DMS79 (cell line): Measurements from ENCODE around the gene ATG4B.
"Not testable (repeated sequence)": the region's sequence is repeated elsewhere in the genome, so short reads cannot be mapped to it uniquely, and the experiment has no call there.

Experiments used
- DNase-seq: peaks from one replicate; lab custom pipeline; 2025; lab: John Stamatoyannopoulos, UW

Gene ATG4B

DNA sequence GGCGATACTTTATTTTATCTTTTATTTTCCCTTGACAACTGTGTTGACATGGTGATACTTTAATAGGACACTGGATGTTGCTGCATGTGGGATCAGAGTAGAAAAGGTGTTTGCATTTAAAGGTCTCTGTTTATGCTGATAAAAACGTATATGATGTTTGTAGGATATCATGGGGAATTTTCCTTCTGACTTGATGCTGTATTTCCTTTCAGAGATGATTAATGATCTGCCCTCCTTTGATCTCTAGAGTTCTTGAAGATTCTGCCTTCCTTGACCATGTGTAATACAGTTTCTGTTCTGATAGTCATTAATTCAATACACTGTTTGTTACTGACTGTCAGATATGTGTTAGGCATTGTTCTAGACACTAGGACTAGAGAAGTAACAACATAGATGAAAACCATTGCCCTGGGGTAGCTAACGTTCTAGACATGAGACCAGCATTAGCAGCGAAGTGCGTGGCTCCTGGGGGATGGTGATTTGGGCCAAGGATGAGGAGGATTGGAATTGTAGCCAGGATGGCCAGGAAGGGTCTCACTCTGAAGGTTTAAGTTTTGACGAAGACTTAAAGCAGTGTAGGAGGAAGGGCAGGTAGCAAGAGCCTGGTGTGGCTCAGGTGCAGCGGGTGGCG lies 2.8 kb downstream of the ATG4B start:
- no peak for DNase-seq

DNA sequence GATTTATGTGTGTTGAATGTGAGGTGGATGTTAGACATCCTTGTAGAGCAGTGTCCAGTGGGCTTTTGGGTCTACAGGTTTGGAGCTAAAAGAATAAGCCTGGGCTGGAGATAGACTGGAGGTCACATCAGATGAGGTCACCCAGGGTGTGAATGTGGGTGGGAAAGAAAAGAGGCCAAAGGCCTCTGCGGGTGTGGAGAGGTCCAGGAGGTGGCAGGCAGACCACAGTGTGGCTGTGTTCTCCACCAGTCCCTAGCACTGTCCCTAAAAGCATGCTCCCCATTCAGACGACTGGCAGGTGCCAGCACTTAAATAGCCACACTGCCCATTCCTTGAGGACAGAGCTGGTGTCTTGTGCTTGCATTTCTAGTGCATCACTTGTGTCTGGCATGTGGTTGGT lies 4.1 kb downstream of the ATG4B start:
- no peak for DNase-seq

DNA sequence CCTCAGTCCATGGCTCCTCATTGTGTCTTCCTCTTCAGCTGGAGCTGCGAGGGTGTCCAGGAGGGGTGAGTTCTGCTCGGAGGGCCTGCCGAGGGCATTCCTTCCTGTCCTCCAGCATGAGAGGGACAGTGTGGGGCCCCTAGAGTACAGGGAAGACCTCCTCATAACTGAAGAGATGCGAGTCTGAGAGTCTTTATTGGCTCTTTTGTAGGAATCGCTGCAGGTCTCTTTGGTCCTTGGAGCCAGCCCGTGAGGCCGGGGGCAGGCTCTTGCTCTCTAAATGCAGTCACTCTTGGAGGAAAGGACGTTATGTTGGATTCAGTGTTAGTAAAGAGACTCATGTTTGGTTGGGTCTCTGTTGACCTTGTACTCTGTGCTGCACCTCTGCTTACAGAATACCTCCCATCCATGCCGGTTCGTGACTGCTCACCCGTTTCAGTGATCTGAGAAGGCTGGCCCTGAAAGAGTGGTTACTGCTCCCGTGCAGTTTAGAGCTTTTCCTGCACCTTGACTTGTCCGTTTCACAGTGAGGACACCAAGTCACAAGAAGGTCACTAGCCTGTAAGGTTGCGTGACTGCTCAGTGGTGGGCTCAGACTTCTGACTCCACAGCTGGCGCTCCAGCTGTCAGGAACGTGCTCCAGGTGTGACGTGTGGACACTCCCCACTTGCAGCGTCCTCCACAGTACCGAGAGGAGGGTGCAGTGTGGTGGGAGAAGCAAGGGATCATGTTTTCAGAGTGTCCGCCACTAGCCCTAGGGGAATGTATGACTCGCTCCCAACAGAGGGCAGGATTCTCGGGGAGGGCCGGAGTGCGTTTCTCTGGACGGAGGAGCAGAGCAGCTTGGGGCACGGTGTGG lies 7.8 kb downstream of the ATG4B start:
- DNase-seq, result no peak

DNA sequence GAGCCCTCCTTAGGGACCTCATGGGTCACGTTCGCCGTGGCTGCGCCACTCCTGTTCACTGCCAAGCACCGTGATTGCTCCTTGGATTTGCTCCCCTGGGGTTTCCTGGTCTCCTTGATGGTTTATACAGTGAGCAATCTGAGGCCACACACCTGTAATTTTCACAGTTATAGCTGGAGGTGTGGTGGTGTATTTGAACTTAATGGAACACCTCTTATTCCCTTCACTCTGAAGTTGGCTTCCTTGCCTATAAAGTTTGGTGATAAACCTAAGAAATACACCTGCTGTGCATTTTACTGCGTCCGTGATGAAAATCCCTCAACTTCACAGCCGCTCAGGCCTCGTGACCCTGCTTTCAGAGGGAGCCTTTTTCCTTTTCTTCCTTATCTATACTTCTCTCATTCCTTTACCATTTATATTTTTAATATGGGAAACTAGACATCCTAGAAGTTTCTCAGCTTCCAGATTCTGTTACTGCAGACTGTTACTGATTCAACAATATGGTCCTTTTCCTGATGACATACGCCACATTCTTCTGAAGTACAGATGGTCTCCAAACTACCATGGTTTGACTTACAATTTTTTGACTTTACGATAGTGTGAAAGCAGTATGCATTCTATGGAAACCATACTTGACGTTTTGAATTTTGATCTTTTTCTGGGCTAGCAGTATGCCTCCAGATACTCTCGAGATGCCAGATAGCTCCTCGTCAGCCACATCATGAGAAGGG lies 8.6 kb downstream of the ATG4B start:
- DNase-seq, result no peak

DNA sequence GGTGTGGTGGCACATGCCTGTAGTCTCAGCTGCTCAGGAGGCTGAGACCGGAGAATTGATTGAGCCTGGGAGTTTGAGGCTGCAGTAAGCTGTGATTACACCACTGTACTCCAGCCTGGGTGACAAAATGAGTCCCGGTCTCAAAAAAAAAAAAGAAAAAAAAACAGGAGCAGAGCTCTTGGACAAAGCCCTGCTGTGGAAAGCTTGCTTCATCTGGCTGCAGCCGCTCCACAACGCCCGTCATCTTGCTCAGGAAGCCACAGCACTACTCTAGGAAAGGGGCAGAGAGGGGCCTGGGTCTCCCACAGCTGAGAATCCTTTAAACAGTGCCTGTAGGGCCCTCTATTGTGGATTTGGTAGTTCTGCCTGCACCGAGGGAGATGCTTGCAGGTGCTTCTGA lies 11.0 kb downstream of the ATG4B start:
- DNase-seq, result no peak

DNA sequence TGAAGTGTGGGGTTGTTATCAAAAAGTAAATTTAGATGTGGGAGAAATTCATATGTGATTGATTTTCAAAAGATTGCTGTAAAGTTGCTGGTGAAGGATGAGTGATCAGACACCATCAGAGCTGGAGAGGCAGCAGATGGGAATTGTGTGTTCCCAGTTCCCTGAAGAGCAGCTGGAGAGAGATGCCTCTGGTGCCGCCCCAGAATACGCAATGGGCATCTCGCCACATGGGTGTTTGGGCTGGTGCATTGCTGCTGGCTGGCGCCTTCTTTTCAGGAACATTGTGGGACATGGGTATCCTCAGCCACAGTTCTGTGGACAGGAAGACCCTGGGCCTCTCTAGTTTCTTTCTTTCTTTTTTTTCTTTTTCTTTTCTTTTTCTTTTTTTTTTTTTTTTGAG lies 11.9 kb downstream of the ATG4B start:
- no peak for DNase-seq

DNA sequence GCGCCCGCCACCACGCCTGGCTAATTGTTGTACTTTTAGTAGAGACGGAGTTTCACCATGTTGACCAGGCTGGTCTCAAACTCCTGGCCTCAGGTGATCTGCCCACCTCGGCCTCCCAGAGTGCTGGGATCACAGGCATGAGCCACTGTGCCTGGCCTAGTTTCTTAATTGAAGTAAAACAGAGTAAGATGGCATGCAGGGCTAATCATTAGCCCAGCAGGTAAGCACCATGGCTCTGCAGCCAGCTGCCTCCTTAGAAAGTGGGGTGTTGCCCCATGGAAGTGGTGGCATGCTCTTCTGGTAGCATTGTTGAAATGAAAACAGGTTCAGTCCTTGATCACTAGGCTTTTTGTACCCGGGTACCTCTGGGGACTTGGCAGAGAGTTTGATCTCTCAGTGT lies 12.4 kb downstream of the ATG4B start:
- no peak for DNase-seq

DNA sequence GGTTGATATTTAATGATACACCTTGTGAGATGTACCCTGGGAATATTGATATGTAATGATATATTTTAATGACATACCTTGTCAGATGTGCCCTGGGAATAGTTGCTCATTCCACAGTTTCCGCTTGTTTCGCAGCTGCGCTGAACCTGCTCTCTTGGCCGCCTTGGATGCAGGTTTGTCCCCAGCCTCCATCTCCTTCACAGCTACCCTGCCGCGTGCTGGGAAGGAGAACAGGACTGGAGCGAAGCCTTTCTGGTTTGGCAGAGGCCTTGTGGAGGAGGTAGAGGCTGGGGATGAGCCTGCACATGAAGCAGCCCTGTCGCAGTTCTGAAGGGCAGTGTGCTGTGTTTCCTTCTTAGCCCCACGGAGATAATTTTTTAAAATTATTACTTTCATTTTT lies 14.6 kb downstream of the ATG4B start:
- no peak for DNase-seq

DNA sequence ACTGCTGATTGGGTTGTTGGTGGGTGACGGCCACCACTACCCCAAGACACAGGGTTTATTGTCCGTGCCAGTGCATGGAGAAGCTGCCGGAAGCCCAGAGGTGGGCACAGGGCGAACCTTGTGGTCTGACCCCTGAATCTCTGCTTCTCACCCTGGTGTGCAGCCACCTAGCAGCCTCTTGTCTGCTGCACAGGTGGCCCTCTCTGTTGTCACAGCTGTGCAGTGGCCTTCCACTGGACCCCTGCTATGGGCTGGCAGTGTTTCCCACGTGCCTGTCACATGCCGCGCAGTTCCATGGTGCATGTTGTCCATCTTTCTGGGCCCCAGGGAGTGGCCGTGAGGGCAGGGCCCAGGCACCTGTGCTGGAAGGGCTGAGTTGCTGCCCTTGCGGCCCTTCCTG lies 15.2 kb downstream of the ATG4B start:
- no peak for DNase-seq

DNA sequence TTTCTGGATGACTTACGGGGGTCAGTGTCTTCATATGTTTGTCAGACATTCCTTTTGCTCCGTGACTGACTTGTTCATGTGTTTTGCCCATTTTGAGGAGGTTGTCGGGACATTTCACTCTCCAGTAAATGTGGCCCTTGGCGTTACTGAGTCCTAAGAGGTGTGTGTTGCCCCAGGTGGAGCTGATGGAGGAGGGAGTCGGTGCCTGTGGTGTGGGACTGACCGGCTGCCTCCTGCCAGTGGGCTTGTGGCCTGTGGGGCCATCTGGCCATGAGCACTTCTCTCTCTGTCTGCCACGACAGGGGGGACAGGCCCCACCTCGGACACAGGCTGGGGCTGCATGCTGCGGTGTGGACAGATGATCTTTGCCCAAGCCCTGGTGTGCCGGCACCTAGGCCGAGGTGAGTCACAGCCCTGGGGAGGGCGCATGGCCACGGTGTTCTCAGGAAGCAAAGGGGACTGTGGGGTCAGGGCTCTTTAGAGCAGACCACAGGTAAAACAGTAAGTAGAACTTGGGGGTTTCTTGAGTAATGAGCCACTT lies 15.8 kb downstream of the ATG4B start:
- DNase-seq, result no peak

DNA sequence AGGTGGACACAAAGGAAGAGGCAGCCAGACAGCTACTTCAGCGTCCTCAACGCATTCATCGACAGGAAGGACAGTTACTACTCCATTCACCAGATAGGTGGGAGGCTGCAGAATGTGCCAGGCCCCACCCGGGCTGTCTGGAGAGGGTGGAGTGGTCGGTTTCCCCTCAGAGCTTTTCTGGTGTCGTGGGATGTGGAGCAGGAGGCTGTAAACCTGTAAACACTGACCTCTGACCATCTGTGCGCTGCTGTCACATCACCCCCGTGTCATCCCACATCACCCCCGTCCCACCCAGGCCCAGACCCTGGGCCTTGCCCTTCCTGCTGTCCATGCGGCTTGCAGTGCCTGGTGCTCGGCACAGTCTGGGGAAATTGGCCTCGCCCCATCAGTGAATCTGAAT lies 17.1 kb downstream of the ATG4B start:
- DNase-seq, result no peak

DNA sequence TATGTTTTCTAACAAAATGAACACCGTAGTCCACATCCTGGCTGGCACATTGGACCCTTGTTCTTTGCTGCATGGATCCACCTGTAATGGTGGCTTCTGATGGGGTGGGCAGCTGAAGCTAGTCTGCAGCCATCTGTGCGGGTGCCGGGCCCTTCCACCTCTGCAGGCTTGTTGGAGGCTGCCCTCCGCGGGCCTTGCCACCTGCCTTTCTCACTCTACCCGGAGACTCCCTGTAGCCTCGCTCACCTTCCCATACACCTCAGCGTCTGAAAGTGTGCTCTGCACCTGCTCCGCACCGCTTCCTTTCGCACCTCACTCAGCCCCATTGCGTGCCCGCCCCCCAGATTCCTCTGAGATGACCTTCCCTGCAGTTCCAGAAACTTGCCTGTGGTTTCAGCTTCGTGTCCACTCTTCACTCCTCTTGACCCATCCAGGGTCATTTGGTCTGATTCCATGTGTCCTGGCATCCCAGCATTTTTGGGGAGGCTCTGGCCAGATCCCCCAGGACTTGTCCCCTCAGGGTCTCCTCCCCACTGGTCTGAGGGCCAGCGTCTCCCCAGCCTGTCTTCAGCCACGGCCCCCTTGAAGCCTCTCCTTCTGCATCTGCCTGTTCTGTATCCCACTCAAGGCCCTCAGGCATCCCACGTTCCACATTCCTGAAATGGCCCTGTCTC lies 18.2 kb downstream of the ATG4B start:
- DNase-seq, result no peak

DNA sequence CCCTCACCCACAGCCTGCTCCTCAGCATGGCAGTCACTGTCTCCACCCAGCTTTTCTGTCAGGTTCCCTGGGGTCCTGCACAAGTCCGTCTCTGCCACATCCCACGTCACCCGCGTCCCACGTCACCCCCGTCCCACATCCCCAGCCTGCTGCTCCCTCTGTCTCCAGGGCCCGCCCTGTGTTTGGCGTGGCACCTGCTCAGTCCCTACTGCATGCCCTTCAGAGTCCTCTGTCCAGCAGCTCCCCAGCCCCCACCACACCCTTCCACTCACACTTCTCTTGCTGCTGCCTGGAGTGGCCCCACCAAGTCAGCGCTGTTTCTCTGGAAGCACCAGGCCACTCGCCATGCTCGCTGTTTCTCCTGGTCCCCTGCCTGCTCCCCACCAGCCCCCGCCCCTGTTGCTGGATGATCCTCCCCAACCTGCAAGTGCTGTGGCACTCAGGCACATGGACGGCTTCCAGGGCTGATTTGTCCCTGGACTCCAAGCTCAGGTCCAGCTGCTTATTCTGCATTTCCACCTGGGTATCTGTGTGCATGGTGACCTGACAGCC lies 18.8 kb downstream of the ATG4B start:
- no peak for DNase-seq

DNA sequence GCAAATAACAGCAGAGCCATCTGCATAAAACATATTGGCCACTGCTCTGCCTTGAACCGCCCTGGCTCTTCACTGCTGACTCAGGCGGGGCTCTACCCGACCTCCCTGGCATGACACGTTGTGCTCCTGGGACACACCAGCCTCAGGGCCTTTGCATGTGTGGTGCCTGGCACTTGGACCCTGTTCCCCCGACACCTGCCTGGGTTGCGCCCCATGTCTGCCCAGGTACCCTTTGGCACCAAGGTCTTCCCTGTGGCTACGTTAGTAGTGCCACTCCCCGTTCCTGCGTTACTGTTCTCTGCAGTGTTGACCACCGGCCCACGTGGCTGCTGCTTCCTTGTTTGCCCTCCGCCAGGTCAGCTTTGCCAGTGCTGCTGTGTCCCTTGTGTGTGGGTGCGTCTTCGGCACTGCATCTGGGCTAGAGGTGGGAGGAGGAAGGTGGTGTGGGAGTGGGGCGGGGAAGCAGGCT lies 20.3 kb downstream of the ATG4B start:
- DNase-seq, result no peak

DNA sequence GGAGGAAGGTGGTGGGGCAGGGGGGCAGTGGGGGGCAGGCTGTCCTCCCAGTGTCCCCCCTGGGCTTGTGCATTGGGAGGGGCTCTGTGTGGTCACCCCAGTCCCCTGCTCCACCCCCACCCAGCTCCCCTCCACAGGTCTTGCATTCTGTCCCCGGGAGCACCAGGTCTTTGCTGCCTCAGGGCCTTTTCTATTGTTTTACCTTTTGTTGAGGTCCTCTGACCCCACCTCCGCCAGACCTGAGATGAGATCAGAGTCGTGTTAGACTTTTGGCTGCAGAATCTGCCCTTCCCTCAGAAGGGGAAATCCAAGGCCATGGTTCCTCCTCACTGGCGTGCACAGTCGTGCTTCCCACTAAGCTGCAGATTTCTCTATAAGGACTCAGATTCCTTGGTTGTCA lies 20.8 kb downstream of the ATG4B start:
- DNase-seq, result no peak

DNA sequence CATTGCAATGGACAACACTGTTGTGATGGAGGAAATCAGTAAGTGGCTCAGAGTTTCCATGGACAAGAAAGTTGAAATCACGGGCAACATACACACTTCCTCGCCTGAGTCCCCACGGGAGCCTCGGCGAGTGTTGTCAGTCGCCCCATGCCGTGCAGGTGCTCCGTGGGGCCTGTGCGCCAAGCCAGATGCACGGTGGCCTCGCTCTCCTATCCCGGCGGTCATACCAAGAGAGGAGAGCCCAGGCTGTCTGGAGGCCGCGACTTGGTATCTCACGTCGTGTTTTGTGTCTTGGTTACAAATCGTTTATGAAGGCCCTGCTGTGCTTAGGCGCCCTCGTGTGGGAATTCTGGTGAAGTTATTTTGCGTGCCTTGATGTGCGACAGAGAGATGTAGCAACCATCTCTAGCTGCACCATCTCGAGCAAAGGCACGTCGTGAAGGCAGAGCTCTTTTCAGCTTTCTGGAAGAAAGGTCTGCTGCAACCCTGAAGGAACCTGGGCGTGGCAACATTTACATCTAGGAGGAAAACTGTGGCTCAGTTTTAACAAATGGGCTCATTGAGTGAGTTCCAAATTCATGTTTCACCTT lies 21.8 kb downstream of the ATG4B start:
- DNase-seq, result no peak

DNA sequence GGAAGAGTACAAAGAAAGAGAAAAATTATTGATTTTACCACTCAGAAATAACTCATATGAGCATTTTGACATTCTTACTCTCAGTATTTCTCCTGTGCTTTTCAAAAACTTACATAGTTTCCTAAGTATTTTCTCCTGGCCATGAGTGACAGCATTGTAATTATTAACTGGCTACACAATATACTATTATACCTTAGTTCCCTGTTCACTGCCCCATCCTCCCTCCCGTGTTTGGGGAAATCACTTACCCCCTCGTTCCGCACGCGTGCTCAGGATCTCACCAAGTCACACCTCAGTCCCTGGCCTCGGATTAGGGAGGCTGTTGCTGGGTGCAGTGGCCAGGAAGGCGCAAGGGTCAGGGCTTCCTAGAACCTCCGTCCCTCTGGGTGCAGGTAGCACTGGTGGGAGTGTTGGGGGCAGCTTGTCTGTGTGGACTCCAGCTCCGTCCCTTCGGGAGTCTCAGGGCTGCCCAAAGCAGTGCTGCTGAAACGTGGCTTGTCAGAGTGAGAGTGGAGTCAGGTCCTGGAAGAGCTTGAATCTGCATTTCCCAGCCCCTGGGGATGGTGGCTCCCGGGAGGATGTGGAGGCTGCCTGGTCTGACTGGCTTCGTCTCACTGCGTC lies 23.2 kb downstream of the ATG4B start:
- no peak for DNase-seq

DNA sequence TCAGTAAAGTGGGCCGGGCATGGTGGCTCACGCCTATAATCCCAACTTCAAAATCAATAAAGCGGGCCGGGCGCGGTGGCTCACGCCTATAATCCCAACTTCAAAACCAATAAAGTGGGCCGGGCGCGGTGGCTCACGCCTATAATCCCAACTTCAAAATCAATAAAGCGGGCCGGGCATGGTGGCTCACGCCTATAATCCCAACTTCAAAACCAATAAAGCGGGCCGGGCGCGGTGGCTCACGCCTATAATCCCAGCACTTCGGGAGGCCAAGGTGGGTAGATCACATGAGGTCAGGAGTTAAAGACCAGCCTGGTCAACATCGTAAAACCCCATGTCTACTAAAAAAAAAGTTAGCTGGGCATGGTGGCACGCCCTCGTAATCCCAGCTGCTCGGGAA lies 25.2 kb downstream of the ATG4B start:
- DNase-seq, result not testable (repeated sequence)

DNA sequence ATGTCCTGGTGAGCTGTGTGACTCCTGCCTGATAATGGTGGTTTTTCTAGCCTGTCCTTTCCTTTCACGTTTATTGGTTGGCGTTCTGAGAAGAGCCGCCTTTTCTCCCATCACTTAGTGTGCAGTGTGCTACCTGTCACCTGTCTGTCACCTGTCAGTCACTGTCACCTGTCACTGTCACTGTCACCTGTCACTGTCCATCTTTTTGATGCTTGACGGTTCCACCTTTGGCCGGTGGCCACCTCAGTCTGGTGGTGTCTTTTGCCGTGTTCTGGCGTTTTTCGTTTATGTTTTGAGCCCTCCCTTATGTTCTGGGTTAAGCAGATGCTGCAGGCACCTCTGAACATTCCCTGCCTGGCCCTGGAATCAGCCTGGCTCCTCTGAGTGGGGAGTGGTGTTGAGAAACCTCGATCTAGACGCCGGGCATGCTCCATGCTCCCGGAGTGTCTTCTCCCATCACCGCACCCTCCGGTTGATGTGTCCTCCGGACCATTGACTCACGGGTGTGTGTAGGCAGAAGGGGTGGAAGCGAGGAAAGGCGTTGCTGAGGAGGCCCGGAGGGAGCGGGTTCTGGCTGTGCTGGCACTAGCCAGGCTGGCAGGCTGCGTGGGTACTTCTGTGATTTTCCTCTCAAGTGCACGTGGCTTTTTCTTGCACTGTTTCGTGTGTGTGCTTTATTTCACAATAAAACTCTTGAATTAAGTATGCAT lies 28.4 kb downstream of the ATG4B start:
- no peak for DNase-seq
